HTERT RPE-1 (cell line): ENCODE measurements around the gene DIS3L2.
"Not testable (repeated sequence)": the region's sequence is repeated elsewhere in the genome, so short reads cannot be mapped to it uniquely, and the experiment has no call there.

Experiments
- in situ Hi-C: fragments of 300-500 bp; cut with MboI; formaldehyde crosslinking; loops from 4 replicates; pipeline ENCODE4 v1.14.3; 2020; ENCODE audit warnings: low sequenced_read_pairs

Gene DIS3L2

DNA sequence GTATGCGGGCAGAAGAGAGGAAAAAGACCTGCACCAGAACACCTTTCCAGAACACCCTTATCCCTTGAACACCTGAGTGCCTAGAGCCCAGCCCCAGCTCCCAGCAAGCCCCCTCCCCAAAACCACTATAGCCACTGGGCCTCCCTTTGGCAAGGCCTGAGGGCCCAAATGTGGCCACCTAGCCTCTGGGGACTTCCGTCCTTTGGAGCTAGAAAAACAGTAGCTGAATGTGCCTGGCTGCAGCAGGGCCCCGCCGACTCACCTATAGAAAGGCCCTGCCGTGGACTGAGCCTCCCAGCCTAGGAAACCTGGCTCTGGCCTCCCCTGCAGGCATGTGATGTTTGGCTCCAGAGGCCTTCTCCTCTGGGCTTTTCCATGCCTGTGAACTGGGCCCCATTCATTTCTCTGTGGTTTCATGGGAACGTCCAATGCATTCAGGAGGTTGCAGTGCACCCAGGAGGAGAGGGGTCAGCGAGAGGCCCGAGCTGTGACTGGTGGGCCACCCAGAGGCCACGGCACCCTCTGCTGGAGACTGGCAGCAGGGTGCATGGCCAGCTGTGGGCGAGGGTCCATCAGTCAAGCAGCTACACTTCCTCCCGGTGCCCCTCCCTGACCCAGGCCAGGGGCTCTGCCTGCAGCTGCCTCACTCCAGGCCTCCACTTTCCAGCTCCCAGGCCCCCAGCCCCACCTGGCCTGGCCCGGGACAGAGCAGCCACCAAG lies 401.7 kb downstream of the DIS3L2 start:
- in situ Hi-C loops: not testable (repeated sequence)

DNA sequence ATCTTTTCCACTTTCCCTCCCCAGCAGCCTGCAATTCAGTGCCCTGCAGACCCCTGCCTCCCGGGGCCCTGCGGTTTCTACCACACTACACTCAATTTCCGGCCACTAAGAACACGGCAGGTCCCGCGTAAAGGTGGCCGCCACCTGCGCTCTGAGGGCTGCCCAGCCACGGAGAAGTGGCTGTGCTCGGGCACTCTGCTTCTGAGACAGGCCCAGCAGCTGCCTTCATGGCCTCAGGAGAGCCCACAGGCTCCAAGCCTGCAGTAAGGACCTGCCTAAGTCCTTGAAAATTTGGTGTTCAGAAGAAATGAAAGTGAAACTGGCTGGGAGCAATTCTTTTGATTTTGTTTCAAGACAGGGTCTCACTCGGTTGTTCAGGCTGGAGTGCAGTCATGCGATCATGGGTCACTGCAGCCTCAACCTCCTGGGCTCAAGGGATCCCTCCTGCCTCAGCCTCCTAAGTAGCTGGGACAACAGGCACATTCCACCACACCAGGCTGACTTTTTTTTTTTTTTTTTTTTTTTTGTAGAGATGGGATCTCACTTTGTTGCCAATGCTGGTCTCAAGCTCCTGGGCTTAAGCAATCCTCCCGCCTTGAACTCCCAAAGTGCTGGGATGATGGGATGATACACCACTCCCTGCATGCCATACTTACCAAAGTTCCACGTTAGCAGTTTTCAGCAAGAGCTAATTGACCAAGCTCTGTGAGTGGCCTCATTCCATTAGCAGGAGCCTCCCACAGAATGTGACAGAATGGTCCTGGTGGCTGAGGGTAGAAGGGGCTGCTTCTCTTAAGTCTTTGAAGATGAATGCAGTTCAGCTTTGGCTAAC lies 402.5 kb downstream of the DIS3L2 start:
- in situ Hi-C loops: no loop called here

DNA sequence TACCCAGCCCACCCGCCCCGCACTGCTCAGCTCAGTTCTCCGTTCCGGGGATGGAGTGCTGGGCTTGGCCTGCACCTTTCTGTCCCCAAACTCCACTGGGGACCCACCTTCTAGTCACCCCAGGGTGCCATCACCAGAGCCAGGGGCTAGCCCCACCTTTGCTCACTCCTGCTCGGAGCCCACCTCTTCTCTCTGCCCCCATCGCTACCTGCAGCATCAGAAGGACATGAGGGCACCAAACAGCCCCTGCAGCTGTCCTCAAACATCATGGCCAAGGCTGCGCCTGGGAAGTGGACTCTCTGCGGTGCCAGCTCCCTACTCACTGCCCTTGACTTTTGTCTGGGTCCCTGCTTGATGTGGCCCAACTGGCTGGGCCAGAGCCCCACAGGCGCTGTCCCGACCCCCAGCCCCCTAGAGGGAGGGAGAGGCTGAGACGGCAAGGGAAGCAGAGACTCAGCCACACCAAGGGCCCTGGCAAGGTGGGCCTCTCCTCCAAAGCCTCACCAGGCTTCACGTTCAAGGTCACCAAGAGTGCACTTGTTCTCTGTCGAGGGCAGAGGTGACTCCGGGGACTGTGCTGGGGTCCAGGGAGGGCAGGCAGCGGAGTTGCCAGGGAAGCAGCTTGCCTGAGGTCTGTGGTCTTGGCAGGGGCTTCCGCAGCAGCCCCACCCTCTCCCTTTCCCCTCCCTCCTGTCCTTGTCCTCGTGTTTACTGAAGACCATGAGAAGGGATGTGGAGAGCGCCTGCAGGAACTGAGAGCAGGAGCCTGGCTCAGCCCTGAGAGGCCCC lies 403.5 kb downstream of the DIS3L2 start:
- in situ Hi-C loops: not testable (repeated sequence)

- in situ Hi-C loops: no loop called here
Observed at GRCh38 chr2:232365621-232366321, 404.3 kb downstream of the DIS3L2 start.

- in situ Hi-C loops: not testable (repeated sequence)
Observed at GRCh38 chr2:232366461-232366860, 404.9 kb downstream of the DIS3L2 start.

GRCh38 chr2:232367016-232367415 lies 405.5 kb downstream of the DIS3L2 start:
- in situ Hi-C loops: no loop called here

- in situ Hi-C loops: no loop called here
Observed at GRCh38 chr2:232367591-232368233, 406.2 kb downstream of the DIS3L2 start.

- in situ Hi-C loops: no loop called here
Observed at GRCh38 chr2:232368311-232368731, 406.8 kb downstream of the DIS3L2 start.

DNA sequence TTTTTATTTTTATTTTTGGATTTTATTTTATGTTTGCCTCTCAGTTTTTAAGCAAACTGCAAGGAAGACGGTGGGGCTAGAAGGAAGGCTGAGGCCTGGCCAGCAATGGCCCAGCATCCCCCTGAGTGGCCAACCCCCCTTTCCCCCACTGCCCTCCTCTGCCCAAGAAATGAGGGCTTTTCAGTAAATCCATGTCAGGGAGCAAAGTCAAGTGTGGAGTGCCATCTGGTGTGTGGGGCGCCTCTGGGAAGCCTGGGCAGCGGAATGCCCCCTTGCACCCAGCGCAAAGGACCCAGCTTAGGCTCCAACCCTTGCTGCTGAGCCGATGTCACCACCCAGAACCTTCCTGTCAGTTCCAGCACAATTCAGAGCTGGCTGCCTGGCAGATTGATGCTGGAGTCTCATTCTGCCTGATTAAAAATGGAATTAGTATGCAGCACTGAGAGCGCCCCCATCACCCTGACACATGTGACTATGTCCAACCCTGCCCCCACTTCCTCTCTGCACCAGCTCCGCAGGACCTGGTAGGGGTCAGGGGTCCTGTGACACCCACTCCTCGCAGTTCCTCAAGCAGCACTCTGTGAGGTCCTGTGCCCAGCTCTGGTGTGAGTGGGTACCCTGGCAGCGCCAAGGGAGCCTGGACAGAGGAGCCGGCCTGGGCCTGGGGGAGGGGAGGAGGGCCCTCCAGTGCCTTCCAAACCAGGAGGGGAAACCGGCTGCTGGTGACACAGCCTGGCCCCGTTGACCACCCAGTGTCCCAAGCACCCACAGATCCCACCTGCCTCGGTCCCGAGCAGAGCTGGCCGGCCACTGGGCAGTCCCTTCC lies 407.8 kb downstream of the DIS3L2 start:
- in situ Hi-C loops: no loop called here

- in situ Hi-C loops: not testable (repeated sequence)
Observed at GRCh38 chr2:232370007-232370406, 408.5 kb downstream of the DIS3L2 start.

DNA sequence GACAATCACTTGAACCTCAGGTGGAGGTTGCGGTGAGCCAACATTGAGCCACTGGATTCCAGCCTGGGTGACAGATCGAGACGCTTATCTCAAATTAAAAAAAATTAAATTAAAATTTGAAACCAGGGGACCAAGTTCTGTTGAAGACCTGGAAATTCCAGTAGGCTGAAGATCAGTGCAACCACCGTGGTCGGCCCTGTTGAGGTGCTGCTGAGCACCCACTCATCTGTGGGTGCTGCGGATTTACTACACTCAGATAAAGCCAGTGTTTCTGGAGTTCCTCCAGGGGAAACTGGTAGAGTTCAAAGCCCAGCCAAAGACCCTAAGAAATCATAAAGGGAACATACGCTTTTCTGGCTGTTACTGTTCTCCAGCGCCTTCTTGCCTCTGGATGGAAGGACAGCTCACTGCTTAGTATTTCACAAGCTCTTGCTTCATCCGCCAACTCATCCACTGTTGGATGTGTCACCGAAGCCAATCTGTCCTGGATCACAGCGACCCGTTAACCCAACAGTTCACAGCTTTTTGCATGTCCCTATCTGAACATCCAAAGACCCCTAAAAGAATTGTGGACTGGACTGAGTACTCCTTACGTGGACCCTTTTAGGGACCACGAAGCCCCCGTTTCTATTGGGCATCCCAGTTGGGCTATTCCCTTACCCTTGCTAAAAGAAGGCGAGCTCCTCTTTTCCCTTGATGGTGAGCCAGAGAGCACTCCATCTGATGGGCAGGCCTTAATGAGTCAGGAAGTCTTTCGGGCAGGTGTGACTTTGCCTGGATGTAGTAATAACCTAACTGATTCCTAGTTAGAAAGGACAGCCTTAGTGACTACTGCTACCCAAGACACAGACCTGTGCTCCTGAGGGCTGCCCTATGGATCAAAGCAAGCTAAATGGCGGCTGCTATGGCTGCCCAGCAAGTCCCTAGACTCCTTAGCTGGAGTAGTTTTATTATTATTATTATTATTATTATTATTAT lies 411.0 kb downstream of the DIS3L2 start:
- in situ Hi-C loops: no loop called here

DNA sequence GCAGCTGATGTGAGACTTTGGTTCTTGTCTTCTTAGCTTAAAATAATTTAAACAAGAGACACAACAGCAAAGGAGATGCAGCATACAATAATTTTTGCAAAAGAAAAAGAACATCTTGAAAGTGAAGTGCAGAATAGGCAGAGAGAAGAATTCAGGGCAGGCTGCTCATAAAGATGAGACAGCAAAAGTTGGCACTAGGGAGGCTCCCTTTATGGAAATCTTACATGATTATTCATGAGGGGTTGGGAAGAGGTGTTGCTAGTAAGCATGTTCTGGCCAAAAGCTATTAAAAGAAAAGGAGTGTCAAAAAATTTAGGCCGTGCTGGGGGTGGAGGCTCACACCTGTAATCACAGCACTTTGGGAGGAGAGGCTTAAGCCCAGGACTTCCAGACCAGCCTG lies 412.8 kb downstream of the DIS3L2 start:
- in situ Hi-C loops: no loop called here

- in situ Hi-C loops: no loop called here
Observed at GRCh38 chr2:232375164-232375563, 413.7 kb downstream of the DIS3L2 start.

GRCh38 chr2:232376260-232376659 lies 414.7 kb downstream of the DIS3L2 start:
- in situ Hi-C loops: no loop called here

DNA sequence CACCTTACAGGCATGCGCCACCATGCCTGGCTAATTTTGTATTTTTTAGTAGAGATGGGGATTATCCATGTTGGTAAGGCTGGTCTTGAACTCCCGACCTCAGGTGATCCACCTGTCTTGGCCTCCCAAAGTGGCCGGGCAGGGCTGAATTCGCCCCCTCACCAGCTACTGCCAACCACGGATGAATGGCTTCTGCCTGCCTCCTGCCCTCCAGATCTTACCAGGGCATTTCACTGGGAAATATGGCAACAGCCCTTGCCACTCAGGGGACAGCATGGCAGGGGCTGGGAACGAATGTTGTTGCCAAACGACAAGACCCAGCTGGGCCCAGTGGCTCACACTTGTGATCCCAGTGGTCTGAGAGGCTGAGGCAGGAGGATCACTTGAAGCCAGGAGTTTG lies 415.2 kb downstream of the DIS3L2 start:
- in situ Hi-C loops: no loop called here

- in situ Hi-C loops: no loop called here
Observed at GRCh38 chr2:232377319-232377718, 415.8 kb downstream of the DIS3L2 start.

GRCh38 chr2:232377841-232378734 lies 416.6 kb downstream of the DIS3L2 start:
- in situ Hi-C loops: no loop called here
